Vagina (tissue), 2 donors: ENCODE measurements around the gene PRM3.

Source experiments
- CTCF ChIP-seq, 3 experiments: fragments of 450-650 bp in 2 of 3; fragments of 200-600 bp in 1 of 3; sonication (generic) in 1 of 3; IDR thresholded peaks; one replicate each; pipeline ENCODE4 v1.5.1; 2017 to 2019; ENCODE audit warnings: antibody characterized with exemption in 3 of 3, mild to moderate bottlenecking in 2 of 3, moderate library complexity in 2 of 3
- POLR2A ChIP-seq, 2 donors: fragments of 450-650 bp; IDR thresholded peaks; one replicate each; pipeline ENCODE4 v1.6.1; 2017; ENCODE audit warnings: antibody characterized with exemption in 2 of 2, mild to moderate bottlenecking in 2 of 2, moderate library complexity in 2 of 2

- TF ChIP-seq CTCF (IDR thresholded peaks at IDR 0.05) (no peak), POLR2A (IDR thresholded peaks at IDR 0.05) (no peak)
These were observed 16.7 kb downstream of the PRM3 start for GRCh38 chr16:11256661-11257130.
